ENCODE data around the gene DNAAF5. TPM values are rescaled to one million over a fixed set of nuclear protein-coding genes. Genes with fewer than 3 reads are reported as not detected.

The DNAAF5 gene
- total and polyA plus RNA-seq, 9 of the 15 experiments (the other 6 are each of a cell fraction or from before 2014, with no cell fraction given): 3.1 to 69.7 (median 19.1) TPM

- no peak for TF ChIP-seq MGA (IDR thresholded peaks at IDR 0.05)
- no peak for TF ChIP-seq NFIX (CRISPR knock-in tag; IDR thresholded peaks at IDR 0.05; ENCODE audit: low read depth)
- no peak for TF ChIP-seq COPS2 (conservative IDR thresholded peaks at IDR 0.05)
- no peak for TF ChIP-seq ZNF431 (CRISPR knock-in tag; IDR thresholded peaks at IDR 0.05)
- no peak for TF ChIP-seq ZBTB9 (CRISPR knock-in tag; IDR thresholded peaks at IDR 0.05)
- no peak for TF ChIP-seq SP1 (CRISPR knock-in tag; IDR thresholded peaks at IDR 0.05)
Observed at GRCh38 chr7:777728-778078, 51.2 kb downstream of the DNAAF5 start (continued).

Data from K562 (cell line).